GM18517 (cell line): ENCODE data around the gene NACC2.

ENCODE experiments used
- ATAC-seq: cut with Tn5 transposase; IDR thresholded peaks from one replicate; pipeline ENCODE4 v1.9.1; 2021; ENCODE audit warnings: mild to moderate bottlenecking, moderate library complexity; ENCODE audit not compliant: unreplicated experiment

Gene NACC2

GRCh38 chr9:136095070-136096058 lies at the start of gene NACC2:
NACC2 (minus strand) TSS chr9:136095289; CDS start chr9:136050521, 44,768 bp downstream.
- ATAC-seq: no peak

GRCh38 chr9:136144450-136144849 lies 49.4 kb upstream of the NACC2 start:
- no peak for ATAC-seq

GRCh38 chr9:136143215-136144001 lies 48.3 kb upstream of the NACC2 start:
- ATAC-seq: no peak

GRCh38 chr9:136142859-136143214 lies 47.7 kb upstream of the NACC2 start:
- no peak for ATAC-seq

- no peak for ATAC-seq
Observed at GRCh38 chr9:136142414-136142796, 47.3 kb upstream of the NACC2 start.

GRCh38 chr9:136141682-136142413 lies 46.8 kb upstream of the NACC2 start:
- no peak for ATAC-seq

GRCh38 chr9:136140966-136141365 lies 45.9 kb upstream of the NACC2 start:
- ATAC-seq: no peak

GRCh38 chr9:136140046-136140445 lies 45.0 kb upstream of the NACC2 start:
- ATAC-seq: no peak

- no peak for ATAC-seq
Observed at GRCh38 chr9:136138566-136138965, 43.5 kb upstream of the NACC2 start.

- ATAC-seq: no peak
Observed at GRCh38 chr9:136137321-136138265, 42.5 kb upstream of the NACC2 start.

- no peak for ATAC-seq
Observed at GRCh38 chr9:136136127-136136925, 41.2 kb upstream of the NACC2 start.

- no peak for ATAC-seq
Observed at GRCh38 chr9:136135326-136136126, 40.4 kb upstream of the NACC2 start.

GRCh38 chr9:136133959-136134484 lies 38.9 kb upstream of the NACC2 start:
- no peak for ATAC-seq

- no peak for ATAC-seq
Observed at GRCh38 chr9:136133191-136133958, 38.3 kb upstream of the NACC2 start.

GRCh38 chr9:136132512-136133050 lies 37.5 kb upstream of the NACC2 start:
- ATAC-seq: no peak

- ATAC-seq: no peak
Observed at GRCh38 chr9:136131629-136132511, 36.8 kb upstream of the NACC2 start.
